GM18867 (cell line): ENCODE data around the gene TRMT2A.

Experiments
- ATAC-seq: cut with Tn5 transposase; IDR thresholded peaks from one replicate; pipeline ENCODE4 v1.9.1; 2021; ENCODE audit warnings: mild to moderate bottlenecking, moderate library complexity; ENCODE audit not compliant: unreplicated experiment

TRMT2A gene

GRCh38 chr22:20123366-20124082 is 6.5 kb upstream of the TRMT2A start:
- ATAC-seq: no peak

GRCh38 chr22:20121856-20122415 is 4.9 kb upstream of the TRMT2A start:
- ATAC-seq: no peak

- ATAC-seq: no peak
Observed at GRCh38 chr22:20118300-20119020, 1.4 kb upstream of the TRMT2A start.

- peak; percentile 18 for ATAC-seq
Observed at GRCh38 chr22:20117633-20118299, 740 bp upstream of the TRMT2A start.

- no peak for ATAC-seq
Observed at GRCh38 chr22:20116376-20116950, 563 bp downstream of the TRMT2A start.

GRCh38 chr22:20115691-20116375 is 1.2 kb downstream of the TRMT2A start, which contains the start of gene RANBP1:
Gene RANBP1, plus strand, starts transcription at chr22:20116104. Its CDS starts 81 bp downstream, at chr22:20116185.
- ATAC-seq: no peak

- no peak for ATAC-seq
Observed at GRCh38 chr22:20114506-20115475, 2.2 kb downstream of the TRMT2A start.

- ATAC-seq: no peak
Observed at GRCh38 chr22:20113551-20114310, 3.3 kb downstream of the TRMT2A start.

GRCh38 chr22:20112623-20113511 is 4.2 kb downstream of the TRMT2A start:
- no peak for ATAC-seq

GRCh38 chr22:20111689-20112622 is 5.1 kb downstream of the TRMT2A start:
- ATAC-seq: no peak

GRCh38 chr22:20111045-20111688 is 5.9 kb downstream of the TRMT2A start:
- ATAC-seq: no peak

GRCh38 chr22:20110359-20110985 is 6.6 kb downstream of the TRMT2A start:
- ATAC-seq: no peak

- no peak for ATAC-seq
Observed at GRCh38 chr22:20109411-20110358, 7.3 kb downstream of the TRMT2A start.

- ATAC-seq: no peak
Observed at GRCh38 chr22:20108757-20109230, 8.2 kb downstream of the TRMT2A start.
